Right lobe of liver (tissue), 4 donors: Measurements from ENCODE around the gene C6orf62.

Experiments
- POLR2A ChIP-seq: fragments of 450-650 bp; IDR thresholded peaks from one replicate; pipeline ENCODE4 v1.6.1; 2017; ENCODE audit warnings: antibody characterized with exemption, mild to moderate bottlenecking
- TF ChIP-seq, protein P1 (sequence below), 4 donors: fragments of 200-600 bp in 3 of 4; fragments of 450-650 bp in 1 of 4; IDR thresholded peaks; one replicate each; pipeline versions ENCODE4 v1.5.1 to v1.8.0; 2016 to 2022; ENCODE audit warnings: antibody characterized with exemption in 4 of 4, mild to moderate bottlenecking in 2 of 4
- donor health status: DM: no; HTN: no; CAD: no.
- donor health status: DM: no; HTN: no; CAD: no.
- donor health status: DM: no; HTN: yes; CAD: no.

GRCh38 chr6:24708612-24709011 is 10.3 kb downstream of the C6orf62 start:
- no peak for TF ChIP-seq POLR2A
- TF ChIP-seq, protein P1, sequence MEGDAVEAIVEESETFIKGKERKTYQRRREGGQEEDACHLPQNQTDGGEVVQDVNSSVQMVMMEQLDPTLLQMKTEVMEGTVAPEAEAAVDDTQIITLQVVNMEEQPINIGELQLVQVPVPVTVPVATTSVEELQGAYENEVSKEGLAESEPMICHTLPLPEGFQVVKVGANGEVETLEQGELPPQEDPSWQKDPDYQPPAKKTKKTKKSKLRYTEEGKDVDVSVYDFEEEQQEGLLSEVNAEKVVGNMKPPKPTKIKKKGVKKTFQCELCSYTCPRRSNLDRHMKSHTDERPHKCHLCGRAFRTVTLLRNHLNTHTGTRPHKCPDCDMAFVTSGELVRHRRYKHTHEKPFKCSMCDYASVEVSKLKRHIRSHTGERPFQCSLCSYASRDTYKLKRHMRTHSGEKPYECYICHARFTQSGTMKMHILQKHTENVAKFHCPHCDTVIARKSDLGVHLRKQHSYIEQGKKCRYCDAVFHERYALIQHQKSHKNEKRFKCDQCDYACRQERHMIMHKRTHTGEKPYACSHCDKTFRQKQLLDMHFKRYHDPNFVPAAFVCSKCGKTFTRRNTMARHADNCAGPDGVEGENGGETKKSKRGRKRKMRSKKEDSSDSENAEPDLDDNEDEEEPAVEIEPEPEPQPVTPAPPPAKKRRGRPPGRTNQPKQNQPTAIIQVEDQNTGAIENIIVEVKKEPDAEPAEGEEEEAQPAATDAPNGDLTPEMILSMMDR (IDR thresholded peaks at IDR 0.05), result no peak
